ENCODE results near the gene AOC2.

GRCh38 chr17:42798011-42798382 lies 46.4 kb upstream of the AOC2 start:
- no peak for TF ChIP-seq CTCF (conservative IDR thresholded peaks at IDR 0.05; ENCODE audit: low read depth, low read length)
- TF ChIP-seq EZH2 (IDR thresholded peaks at IDR 0.05; ENCODE audit: low read length, unreplicated experiment): no peak
